Memory B cell (primary cell): ENCODE results near the gene DAO.
A peak's percentile ranks its signal among the peaks of the same experiment; 100 is the strongest.

ENCODE experiments used
- ATAC-seq: fragments of 150-1000 bp; cut with Tn5 transposase; 2 replicates; pipeline ENCODE4 v1.10.0; 2021; ENCODE audit warnings: low read depth, mild to moderate bottlenecking, moderate library complexity
- DNase-seq, 2 donors: peaks; one replicate each; pipeline ENCODE4 v3.0.0; 2022; ENCODE audit warnings: low spot score in 2 of 2
- H3K27ac Mint-ChIP-seq: one replicate; pipeline ENCODE4 v1.8.0; 2022; ENCODE audit warnings: mild to moderate bottlenecking, moderate library complexity, mixed read lengths
- H3K27me3 Mint-ChIP-seq: one replicate; pipeline ENCODE4 v1.8.0; 2022; ENCODE audit warnings: mixed read lengths
- H3K36me3 Mint-ChIP-seq: one replicate; pipeline ENCODE4 v1.8.0; 2022; ENCODE audit warnings: mild to moderate bottlenecking, mixed read lengths
- H3K4me1 Mint-ChIP-seq: one replicate; pipeline ENCODE4 v1.8.0; 2022; ENCODE audit warnings: mixed read lengths
- H3K4me3 Mint-ChIP-seq: one replicate; pipeline ENCODE4 v1.8.0; 2022; ENCODE audit warnings: mild to moderate bottlenecking, moderate library complexity, mixed read lengths
- H3K9me3 Mint-ChIP-seq: one replicate; pipeline ENCODE4 v1.8.0; 2022; ENCODE audit warnings: mixed read lengths

Gene DAO

DNA sequence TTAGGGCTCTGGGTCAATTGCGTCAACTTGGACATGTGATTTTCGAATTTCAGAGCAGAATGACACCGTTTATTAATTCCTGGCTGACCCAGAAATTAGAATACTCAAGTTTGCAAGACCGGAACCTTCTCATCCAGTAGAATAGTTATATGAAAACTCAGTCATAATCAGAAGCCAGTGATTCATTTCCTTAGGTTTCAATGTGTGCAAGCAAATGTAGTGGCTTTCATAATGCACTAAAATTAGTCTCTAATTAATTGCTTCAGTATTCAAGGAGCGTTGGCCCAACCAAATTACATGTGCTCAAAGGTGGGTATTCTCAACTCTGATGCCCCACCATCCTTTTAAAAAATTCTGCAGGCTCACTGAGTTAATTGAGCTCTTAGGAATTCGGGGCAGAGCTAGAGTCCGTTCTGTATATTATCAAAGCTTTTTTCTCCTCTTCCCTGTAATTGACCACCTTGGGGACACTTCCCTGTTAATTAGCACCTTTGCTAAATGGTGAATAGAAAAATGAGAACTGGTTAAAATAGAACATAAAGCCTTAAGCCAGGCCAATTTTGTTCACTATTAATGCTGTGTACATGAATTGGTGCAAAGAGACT lies 55.4 kb downstream of the DAO start:
- no peak for DNase-seq
- no peaks in the 10 kb centered on the region for H3K36me3 Mint-ChIP-seq
- no peak for ATAC-seq
- H3K9me3 Mint-ChIP-seq, result no peaks in the 10 kb centered on the region
- H3K4me3 Mint-ChIP-seq, result no peak overlapping the region
- peaks cover 3% of the 10 kb centered on the region for H3K4me1 Mint-ChIP-seq
- H3K27me3 Mint-ChIP-seq, result no peaks in the 10 kb centered on the region
- H3K27ac Mint-ChIP-seq, result no peak overlapping the region

DNA sequence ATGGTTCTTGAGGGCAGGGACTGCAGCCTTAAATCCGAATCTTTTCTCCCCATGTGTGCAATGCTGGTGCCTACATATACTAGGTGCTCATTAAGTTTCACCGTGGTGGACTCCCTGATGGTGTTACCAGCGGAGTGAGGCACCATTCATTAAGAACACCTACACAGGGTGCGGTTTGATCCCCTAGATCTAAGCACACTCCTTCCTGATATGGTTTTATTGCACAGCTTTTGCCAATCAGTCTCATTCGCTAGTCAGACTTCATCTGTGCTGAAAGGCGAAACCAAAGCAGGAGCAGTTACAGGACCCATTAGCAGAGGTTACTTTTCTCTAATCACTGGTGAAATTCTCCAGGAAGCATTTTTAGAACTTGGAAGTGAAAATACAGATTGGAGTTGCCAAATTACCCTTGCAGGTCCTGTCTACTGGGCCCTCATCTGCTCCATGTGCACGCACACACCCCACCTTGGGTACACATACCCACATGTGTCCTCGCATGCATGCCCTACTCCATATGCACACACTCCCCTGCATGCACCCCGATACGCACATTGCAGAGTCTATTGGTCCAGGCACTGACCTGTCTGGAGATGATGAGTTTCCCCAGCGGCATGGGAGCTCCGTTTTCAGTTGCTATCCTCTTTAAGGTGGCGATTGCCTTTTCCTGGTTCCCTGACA lies 58.5 kb downstream of the DAO start:
- DNase-seq, result no peak
- Mint-ChIP-seq H3K27ac (no peak overlapping the region), H3K4me1 (no peaks in the 10 kb centered on the region), H3K4me3 (no peak overlapping the region), H3K9me3 (no peaks in the 10 kb centered on the region), H3K27me3 (no peaks in the 10 kb centered on the region), H3K36me3 (no peaks in the 10 kb centered on the region)
- no peak for ATAC-seq

GRCh38 chr12:108939594-108939993 lies 59.7 kb downstream of the DAO start:
- Mint-ChIP-seq H3K9me3 (no peaks in the 10 kb centered on the region), H3K27ac (no peak overlapping the region), H3K4me1 (no peaks in the 10 kb centered on the region), H3K4me3 (no peak overlapping the region), H3K27me3 (peaks cover 2% of the 10 kb centered on the region), H3K36me3 (no peaks in the 10 kb centered on the region)
- ATAC-seq, result peak; percentile 89
- no peak for DNase-seq

GRCh38 chr12:108940138-108940537 lies 60.2 kb downstream of the DAO start:
- no peak overlapping the region for H3K4me3 Mint-ChIP-seq
- peaks cover 3% of the 10 kb centered on the region for H3K27me3 Mint-ChIP-seq
- H3K4me1 Mint-ChIP-seq, result no peaks in the 10 kb centered on the region
- DNase-seq (no peak), ATAC-seq (no peak)
- H3K9me3 Mint-ChIP-seq, result no peaks in the 10 kb centered on the region
- H3K36me3 Mint-ChIP-seq, result no peaks in the 10 kb centered on the region
- no peak overlapping the region for H3K27ac Mint-ChIP-seq

DNA sequence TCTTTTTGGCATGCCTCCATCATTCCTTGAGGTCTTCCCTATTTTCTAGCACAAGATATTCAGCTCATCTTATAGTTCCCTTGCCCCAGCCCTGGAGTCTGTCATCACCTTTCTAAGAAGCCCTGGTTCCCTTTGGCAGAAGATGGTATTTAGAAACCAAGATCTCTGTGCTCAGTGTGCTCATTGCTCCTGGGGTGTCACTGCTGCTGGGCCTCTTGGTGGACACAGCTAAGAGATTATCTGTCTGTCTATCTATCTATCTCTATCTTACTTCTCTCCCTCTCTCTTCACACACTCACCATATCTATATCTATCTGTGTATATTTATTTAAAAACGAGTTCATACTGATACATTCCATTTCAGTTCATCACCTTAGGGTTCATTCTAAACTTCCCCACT lies 67.2 kb downstream of the DAO start:
- ATAC-seq (no peak), DNase-seq (no peak)
- Mint-ChIP-seq H3K27ac (no peak overlapping the region), H3K9me3 (peaks cover 5% of the 10 kb centered on the region), H3K4me3 (no peak overlapping the region), H3K36me3 (peaks cover 2% of the 10 kb centered on the region), H3K4me1 (peaks cover 9% of the 10 kb centered on the region), H3K27me3 (peaks cover 5% of the 10 kb centered on the region)

GRCh38 chr12:108948367-108948766 lies 68.5 kb downstream of the DAO start:
- H3K27ac Mint-ChIP-seq, result no peak overlapping the region
- ATAC-seq, result no peak

DNA sequence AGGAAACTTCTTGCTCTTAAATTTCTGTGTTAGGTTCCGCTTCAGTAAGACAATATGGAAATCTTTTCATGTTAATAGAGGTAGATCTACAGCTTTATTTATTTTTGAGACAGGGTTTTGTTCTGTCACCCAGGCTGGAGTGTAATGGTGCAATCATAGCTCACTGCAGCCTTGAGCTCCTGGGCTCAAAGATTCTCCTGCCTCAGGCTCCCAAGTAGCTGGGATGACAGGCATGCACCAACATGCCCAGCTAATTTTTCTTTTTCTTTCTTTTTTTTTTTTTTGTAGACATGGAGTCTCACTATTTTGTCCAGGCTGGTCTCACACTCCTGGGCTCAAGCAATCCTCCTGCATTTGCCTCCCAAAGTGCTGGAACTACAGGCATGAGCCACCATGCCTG lies 70.1 kb downstream of the DAO start:
- no peak overlapping the region for H3K4me3 Mint-ChIP-seq
- no peak for DNase-seq

More at GRCh38 chr12:108948367-108948766, 68.5 kb downstream of the DAO start:
- H3K36me3 Mint-ChIP-seq, result peaks cover 2% of the 10 kb centered on the region
- DNase-seq, result no peak
- no peak overlapping the region for H3K4me3 Mint-ChIP-seq
- H3K27me3 Mint-ChIP-seq, result peaks cover 7% of the 10 kb centered on the region
- peaks cover 5% of the 10 kb centered on the region for H3K9me3 Mint-ChIP-seq
- H3K4me1 Mint-ChIP-seq, result peaks cover 9% of the 10 kb centered on the region

More for the DNA sequence above, 70.1 kb downstream of the DAO start:
- peaks cover 5% of the 10 kb centered on the region for H3K27me3 Mint-ChIP-seq
- H3K36me3 Mint-ChIP-seq, result peaks cover 2% of the 10 kb centered on the region
- H3K9me3 Mint-ChIP-seq, result peaks cover 5% of the 10 kb centered on the region
- H3K27ac Mint-ChIP-seq, result no peak overlapping the region
- no peak for ATAC-seq
- H3K4me1 Mint-ChIP-seq, result peaks cover 9% of the 10 kb centered on the region
